Ishikawa (cell line): Measurements from ENCODE around the gene MYLK.

Experiments
- EP300 ChIP-seq: IDR thresholded peaks from 2 replicates; pipeline ENCODE4 v1.6.1; 2012; ENCODE audit warnings: borderline replicate concordance
- FOXM1 ChIP-seq: IDR thresholded peaks from 2 replicates; pipeline ENCODE4 v1.6.1; 2012; ENCODE audit warnings: low read depth, borderline replicate concordance
- RAD21 ChIP-seq: IDR thresholded peaks from 2 replicates; pipeline ENCODE4 v1.6.1; 2012; ENCODE audit warnings: low read depth
- TAF1 ChIP-seq: IDR thresholded peaks from 2 replicates; pipeline ENCODE4 v1.6.1; 2012; ENCODE audit warnings: low read depth, mild to moderate bottlenecking
- YY1 ChIP-seq: IDR thresholded peaks from 2 replicates; pipeline ENCODE4 v1.6.1; 2012; ENCODE audit warnings: low read depth
- ZBTB7A ChIP-seq: IDR thresholded peaks from 2 replicates; pipeline ENCODE4 v1.6.1; 2012; ENCODE audit warnings: low read depth
- TF ChIP-seq, protein P1 (sequence below): IDR thresholded peaks from 2 replicates; pipeline ENCODE4 v1.6.1; 2012; ENCODE audit warnings: low read depth, mild to moderate bottlenecking

DNA sequence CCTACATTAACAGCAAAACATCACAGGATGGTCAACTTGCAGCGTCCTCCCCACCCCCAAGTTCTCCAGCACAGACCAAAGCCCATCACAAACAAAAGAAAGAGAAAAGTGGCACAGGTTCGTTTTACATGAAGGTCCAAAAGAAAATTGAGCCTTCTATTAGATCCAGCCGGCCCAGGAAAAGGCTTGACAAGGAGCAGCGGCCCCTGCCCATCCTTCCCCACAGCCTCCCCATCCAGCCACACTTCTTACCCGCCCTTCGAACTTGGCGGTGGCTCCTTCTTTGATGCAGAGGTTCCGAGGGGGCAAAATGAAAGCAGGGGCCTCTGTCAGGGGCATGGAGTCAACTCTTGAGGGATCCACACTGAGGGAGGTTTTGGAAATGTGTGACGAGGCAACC lies 90.7 kb downstream of the MYLK start:
- TF ChIP-seq, protein P1, sequence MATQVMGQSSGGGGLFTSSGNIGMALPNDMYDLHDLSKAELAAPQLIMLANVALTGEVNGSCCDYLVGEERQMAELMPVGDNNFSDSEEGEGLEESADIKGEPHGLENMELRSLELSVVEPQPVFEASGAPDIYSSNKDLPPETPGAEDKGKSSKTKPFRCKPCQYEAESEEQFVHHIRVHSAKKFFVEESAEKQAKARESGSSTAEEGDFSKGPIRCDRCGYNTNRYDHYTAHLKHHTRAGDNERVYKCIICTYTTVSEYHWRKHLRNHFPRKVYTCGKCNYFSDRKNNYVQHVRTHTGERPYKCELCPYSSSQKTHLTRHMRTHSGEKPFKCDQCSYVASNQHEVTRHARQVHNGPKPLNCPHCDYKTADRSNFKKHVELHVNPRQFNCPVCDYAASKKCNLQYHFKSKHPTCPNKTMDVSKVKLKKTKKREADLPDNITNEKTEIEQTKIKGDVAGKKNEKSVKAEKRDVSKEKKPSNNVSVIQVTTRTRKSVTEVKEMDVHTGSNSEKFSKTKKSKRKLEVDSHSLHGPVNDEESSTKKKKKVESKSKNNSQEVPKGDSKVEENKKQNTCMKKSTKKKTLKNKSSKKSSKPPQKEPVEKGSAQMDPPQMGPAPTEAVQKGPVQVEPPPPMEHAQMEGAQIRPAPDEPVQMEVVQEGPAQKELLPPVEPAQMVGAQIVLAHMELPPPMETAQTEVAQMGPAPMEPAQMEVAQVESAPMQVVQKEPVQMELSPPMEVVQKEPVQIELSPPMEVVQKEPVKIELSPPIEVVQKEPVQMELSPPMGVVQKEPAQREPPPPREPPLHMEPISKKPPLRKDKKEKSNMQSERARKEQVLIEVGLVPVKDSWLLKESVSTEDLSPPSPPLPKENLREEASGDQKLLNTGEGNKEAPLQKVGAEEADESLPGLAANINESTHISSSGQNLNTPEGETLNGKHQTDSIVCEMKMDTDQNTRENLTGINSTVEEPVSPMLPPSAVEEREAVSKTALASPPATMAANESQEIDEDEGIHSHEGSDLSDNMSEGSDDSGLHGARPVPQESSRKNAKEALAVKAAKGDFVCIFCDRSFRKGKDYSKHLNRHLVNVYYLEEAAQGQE, result no peak
- TF ChIP-seq TAF1, result no peak
- TF ChIP-seq EP300, result no peak
- no peak for TF ChIP-seq FOXM1
- TF ChIP-seq ZBTB7A, result no peak
- TF ChIP-seq RAD21, result no peak
- TF ChIP-seq YY1, result no peak
